Measurements from ENCODE around the gene RAB39A.
"Not testable (repeated sequence)": the region's sequence is repeated elsewhere in the genome, so short reads cannot be mapped to it uniquely, and the experiment has no call there.

RAB39A gene, protein sequence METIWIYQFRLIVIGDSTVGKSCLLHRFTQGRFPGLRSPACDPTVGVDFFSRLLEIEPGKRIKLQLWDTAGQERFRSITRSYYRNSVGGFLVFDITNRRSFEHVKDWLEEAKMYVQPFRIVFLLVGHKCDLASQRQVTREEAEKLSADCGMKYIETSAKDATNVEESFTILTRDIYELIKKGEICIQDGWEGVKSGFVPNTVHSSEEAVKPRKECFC

DNA sequence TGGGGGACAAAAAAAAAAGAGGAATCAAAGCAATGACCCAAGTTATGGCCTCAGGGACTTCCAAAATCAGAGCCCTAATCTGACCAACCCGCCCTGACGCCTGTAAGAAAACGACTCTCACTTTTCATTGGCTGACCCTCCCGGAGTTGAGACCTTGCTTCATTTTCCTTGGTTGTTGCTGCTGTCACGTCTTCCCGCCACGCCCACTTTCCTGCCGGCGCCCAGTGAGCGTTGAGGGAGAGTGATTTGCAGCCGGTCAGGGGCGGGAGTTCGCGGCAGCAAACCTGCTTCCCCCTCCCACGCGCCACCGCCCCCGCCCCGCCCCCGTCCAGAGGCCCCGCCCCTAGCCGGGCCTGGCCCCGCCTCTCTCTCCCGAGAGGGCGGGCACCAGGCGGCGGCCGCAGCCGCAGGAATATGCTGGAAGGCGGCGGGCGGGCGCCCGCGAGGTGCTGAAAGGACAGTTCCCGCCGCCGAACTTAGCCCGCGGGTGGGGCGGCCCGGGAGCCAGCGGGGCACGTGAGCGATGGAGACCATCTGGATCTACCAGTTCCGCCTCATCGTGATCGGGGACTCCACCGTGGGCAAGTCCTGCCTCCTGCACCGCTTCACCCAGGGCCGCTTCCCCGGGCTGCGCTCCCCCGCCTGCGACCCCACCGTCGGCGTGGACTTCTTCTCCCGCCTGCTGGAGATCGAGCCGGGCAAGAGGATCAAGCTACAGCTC lies at the start of gene RAB39A:
Gene RAB39A, plus strand, starts transcription at position 403 of the 721 bp plus-strand sequence. Its CDS starts 121 bp downstream, at position 524.
- DNase-seq (ENCODE audit: low read depth in 2 of 3, low spot score in 2 of 3): peak; percentile 7 to 36 (median 34)

DNA sequence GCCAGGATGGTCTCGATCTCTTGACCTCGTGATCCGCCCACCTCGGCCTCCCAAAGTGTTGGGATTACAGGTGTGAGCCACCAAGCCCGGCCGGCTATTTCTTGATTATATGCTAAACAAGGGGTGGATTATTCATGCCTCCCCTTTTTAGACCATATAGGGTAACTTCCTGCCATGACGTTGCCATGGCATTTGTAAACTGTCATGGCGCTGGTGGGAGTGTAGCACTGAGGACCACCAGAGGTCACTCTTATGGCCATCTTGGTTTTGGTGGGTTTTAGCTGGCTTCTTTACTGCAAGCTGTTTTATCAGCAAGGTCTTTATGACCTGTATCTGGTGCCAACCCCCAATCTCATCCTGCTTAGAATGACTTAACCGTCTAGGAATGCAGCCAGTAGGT lies 46.8 kb upstream of the RAB39A start:
- DNase-seq (ENCODE audit: low read depth in 2 of 3, low spot score in 2 of 3): not testable (repeated sequence)

DNA sequence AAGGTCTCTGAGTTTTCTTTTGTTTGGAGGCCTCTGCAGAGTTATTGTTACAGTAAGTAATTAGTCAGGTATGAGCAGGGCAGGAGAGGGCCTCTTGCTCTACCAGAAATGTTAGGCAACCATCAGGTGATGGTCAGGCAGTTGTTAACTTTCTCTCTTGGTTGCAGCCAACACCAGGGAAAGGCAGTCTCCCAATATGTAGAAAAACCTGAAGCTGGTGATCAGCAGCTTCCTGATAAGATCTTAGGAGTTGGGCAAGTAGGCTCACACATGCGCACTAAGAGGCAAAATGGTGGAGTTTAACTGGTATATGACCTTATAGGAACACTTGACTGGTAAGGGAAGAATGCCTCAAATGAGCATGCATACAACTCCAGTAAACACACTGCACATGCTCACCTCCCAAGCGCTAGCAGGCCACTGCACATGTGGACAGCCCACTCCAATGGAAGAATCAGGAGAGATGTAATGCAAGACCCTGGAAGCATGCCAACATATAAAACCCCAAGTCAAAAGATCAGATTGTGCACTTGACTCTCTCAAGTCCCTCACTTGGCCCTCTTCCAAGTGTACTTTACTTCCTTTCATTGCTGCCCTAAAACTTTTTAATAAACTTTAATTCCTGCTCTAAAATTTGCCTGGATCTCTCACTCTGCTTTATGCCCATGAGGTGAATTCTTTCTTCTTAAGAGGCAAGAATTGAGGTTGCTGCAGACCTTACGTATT lies 46.0 kb upstream of the RAB39A start:
- DNase-seq (ENCODE audit: low read depth in 2 of 3, low spot score in 2 of 3): no peak

DNA sequence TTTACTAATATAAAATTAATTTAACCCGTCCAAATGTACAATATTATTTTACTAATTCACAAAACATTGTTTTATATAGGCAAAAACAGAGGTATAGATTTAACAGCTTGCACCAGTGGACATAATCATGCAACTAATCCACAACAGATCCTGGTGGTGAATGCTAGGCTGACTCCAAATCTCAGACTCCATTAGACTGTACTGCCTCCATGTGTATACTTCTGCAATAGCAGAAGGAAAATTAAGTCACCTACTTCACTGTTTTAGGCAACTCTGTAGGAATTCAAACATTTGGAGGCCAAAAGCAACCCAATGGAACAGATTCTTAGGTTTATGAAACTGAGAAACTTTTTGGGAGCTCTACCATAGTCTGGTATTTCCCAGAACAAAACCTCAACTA lies 30.0 kb upstream of the RAB39A start:
- DNase-seq (ENCODE audit: low read depth in 2 of 3, low spot score in 2 of 3): no peak

DNA sequence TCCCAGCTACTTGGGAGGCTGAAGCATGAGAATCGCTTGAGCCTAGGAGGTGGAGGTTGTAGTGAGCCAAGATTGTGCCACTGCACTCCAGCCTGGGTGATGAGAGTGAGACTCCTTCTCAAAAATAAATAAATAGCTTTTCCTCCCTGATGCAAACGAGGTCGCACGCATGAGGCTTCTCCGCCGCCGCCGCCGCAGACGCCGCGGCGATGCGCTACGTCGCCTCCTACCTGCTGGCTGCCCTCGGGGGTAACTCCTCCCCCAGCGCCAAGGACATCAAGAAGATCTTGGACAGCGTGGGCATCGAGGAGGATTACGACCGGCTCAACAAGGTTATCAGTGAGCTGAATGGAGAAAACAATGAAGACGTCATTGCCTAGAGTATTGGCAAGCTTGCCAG lies 20.0 kb upstream of the RAB39A start:
- no peak for DNase-seq (ENCODE audit: low read depth in 2 of 3, low spot score in 2 of 3)

DNA sequence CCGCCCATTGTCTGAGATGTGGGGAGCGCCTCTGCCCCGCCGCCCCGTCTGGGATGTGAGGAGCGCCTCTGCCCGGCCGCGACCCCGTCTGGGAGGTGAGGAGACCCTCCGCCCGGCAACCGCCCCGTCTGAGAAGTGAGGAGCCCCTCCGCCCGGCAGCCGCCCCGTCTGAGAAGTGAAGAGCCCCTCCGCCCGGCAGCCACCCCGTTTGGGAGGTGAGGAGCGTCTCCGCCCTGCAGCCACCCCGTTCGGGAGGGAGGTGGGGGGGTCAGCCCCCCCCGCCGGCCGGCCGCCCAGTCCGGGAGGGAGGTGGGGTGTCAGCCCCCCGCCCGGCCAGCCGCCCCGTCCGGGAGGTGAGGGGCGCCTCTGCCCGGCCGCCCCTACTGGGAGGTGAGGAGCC lies 15.8 kb upstream of the RAB39A start:
- DNase-seq (ENCODE audit: low read depth in 2 of 3, low spot score in 2 of 3): not testable (repeated sequence)

DNA sequence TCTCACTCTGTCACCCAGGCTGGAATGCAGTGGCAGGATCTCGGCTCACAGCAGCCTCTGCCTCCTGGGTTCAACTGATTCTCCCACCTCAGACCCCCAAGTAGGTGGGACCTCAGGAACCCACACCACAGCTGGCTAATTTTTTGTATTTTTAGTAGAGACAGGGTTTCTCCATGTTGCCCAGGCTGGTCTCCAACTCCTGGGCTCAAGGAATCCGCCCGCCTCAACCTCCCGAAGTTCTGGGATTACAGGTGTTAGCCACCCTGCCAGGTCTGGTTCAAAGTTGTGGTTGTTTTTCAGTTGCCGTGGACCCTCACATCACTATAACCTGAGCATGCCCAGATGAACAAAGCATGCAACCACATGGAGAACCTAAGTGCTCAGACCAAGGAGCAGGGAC lies 13.0 kb upstream of the RAB39A start:
- no peak for DNase-seq (ENCODE audit: low read depth in 2 of 3, low spot score in 2 of 3)

DNA sequence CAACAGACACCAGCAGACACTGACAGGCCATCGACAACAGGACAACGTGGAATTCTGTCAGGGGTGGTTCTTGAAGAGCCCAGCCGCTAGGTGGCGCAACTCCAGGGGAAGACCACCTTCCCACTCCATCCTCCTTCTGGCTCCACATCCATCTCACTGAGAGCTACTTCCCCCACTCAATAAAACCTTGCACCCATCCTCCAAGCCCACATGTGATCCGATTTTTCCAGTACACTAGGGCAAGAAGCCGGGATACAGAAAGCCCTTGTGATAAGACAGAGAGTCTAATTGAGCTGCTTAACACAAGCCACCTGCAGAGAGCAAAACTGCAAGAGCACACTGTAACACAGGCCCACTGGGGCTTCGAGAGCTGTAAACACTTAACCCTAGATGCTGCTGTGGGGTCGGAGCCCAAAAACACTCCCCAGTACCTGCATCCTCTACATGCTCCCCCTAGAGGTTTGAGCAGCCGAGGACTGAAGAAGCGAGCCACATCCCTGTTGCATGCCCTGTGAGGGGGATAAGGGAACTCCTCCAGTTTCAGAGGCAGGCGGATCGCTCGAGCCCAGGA lies 11.5 kb upstream of the RAB39A start:
- peak in 1 of 3 experiments; percentile 6 for DNase-seq (ENCODE audit: low read depth in 2 of 3, low spot score in 2 of 3)

DNA sequence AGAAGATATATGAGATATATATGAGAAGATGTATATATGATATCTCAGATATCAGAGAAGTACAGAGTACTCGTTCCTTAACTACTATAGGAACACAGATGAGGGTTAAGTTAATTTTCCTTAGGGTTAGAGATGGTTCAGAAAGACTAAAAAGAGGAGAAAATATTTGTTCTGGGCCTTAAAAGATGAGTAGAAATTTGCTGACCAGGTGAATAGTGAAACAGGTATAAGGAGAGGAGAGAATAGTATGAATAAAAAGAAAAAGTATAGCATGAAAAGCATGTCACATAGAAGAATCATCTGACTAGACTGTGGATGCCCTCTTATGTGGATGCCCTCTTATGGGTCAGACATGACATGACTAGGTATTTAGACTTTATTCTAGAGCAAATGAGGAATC lies 6.3 kb upstream of the RAB39A start:
- no peak for DNase-seq (ENCODE audit: low read depth in 2 of 3, low spot score in 2 of 3)

DNA sequence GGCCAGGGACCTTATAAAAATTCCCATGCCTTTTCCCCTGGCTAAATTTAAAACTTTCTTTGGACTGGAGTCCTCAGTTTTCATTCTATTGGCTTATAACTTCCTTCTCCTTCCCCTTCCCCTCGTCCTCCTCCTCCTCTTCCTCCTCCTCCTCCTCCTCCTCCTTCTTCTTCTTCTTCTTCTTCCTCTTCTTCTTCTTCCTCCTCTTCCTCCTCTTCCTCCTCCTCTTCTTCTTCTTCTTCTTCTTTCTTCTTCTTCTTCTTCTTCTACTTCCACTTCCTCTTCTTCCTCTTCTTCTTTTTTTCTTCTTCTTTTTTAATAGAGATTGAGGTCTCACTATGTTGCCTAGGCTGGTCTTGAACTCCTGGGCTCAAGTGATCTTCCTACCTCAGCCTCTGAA lies 4.7 kb upstream of the RAB39A start:
- not testable (repeated sequence) for DNase-seq (ENCODE audit: low read depth in 2 of 3, low spot score in 2 of 3)

DNA sequence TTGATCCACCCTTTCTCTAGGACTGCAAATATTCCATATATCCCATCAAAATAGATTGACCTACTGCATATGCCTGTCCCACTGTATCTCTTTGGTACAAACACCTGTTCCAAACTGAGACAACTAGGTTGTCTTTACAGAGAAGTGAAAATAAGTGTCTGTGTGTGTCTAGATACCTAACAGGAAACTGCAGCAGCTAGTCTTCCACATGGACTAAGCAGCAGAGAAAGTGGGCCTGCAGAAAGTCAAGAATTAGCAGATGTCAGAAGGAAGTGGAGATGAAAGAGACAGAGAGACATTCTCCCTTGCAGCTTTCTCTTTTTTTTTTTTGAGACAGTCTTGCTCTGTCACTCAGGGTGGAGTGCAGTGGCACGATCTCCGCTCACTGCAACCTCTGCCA lies 3.9 kb upstream of the RAB39A start:
- no peak for DNase-seq (ENCODE audit: low read depth in 2 of 3, low spot score in 2 of 3)

DNA sequence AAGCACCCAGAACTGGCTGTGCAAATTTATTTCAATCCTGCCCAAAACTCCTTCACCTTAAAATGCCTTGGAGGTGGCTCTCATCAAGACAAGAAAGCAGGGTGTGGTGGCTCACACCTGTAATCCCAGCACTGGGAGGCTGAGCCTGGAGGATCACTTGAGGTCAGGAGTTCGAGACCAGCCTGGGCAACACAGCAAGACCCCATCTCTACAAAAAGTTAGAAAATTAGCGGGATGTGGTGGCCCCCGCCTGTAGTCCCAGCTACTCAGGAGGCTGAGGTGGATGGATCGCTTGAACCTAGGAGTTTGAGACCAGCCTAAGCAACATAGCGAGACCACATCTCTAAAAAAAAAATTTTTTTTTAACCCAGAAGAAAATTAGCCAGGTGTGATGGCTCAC lies 689 bp upstream of the RAB39A start:
- no peak for DNase-seq (ENCODE audit: low read depth in 2 of 3, low spot score in 2 of 3)

DNA sequence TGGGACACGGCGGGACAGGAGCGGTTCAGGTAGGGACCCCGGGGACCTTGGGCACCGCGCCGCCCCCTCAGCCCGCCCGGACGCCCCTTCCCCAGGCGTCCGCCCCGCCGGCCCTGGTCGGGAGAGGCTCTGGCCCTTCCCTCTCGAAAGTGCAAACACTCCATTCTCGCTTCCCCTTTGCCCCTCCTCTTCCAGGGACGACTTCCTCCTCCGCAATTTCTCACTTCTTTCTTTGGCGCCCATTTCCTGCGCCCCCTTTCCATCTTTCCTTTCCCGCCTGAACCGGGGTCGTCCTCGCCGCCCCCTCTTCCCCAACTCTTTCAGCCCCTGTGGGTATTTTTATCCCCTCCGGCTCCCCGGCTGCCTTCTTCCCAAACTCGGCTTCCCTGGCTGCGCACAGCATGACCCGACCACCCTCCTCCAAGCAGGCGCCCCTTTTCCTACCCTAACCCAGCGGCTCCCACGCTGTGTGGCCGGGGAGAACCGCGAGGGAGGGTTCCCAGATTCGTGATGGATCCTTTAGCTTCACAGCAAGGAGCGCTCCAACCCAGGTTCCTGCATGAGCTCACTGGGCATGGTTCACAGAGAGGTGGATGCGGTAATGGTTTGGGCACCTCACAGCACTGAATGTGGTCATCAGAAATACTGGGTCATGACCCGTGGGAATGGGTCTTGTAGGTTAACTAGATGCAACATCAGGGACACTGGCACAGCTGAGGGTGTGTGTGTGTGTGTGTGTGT lies 689 bp downstream of the RAB39A start:
- DNase-seq (ENCODE audit: low read depth in 2 of 3, low spot score in 2 of 3): no peak

DNA sequence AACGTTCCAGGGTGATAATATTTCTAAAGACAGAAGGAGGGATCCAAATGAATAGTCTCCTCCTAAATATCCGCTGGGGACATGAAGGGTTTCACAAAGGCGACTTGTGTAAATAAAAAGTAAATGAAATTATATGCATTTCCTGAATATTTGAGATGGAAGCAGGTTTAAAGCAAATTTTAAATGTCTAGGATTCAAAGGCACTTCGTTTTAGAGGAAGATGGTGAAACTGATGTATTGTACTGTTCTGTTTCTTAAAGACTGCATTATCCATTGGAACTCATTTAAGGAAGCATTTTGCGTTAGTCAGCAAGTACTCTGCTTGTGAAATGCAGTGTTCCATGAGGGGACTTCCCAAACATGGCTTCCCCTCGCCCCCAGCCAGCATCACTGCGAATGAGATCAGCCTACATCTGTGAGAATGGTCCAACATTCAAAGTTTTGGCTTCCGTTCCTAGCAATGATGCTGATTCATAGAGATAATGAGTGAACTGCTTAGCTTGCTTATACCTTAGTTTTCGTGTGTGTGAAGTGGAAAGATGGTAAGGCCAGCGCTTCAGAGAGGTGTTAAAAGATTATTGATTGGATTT lies 1.5 kb downstream of the RAB39A start:
- DNase-seq (ENCODE audit: low read depth in 2 of 3, low spot score in 2 of 3): no peak

DNA sequence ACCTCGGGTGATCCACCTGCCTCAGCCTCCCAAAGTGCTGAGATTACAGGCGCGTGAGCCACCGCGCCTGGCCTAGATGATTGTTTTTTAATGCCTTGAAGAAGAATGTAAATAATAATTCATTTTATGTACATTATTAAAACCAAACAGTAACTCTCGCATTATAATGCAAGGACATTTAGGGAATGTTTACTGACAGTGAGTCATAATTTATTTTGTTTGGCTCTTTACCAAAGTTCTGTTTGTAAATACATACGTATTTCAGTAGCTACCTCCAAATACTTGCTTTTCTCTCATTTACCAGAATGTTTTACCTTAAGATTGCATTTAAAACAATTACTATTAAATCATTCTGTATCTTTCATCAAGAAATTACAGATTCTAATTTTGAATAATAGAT lies 3.0 kb downstream of the RAB39A start:
- no peak for DNase-seq (ENCODE audit: low read depth in 2 of 3, low spot score in 2 of 3)

DNA sequence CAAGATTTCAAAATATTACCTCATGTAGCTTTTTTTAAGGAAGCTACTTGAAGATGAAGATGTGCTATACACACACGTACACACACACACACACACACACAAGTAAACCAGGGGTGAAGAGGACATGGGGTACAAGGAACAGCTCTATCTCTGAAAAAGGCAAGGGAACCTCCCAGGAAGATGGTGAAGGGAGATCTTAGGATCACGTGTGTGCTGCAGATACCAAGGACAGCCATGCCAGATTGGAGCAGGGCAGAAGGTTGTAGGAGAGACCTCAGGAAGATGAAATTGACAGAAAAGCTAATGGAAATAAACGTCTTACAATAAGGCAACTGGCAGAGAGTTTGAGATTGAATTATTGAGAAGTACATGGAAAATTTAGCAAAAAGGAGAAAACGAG lies 19.7 kb downstream of the RAB39A start:
- DNase-seq (ENCODE audit: low read depth in 2 of 3, low spot score in 2 of 3): no peak

DNA sequence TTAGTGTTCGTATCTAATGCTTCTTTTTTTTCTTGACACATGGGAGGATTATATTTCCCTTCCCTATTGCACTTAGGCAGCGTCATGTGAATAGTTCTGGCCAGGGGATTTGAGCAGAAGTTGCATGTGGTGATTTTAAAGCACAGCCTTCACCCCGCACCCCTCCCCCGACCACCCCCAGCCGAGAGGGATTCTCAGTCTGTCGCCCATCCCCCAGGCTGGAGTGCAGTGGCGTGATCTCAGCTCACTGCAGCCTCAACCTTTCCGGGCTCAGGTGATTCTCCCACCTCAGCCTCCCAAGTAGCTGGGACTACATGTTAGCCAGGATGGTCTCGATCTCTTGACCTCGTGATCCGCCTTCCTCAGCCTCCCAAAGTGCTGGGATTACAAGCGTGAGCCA lies 20.1 kb downstream of the RAB39A start:
- not testable (repeated sequence) for DNase-seq (ENCODE audit: low read depth in 2 of 3, low spot score in 2 of 3)

DNA sequence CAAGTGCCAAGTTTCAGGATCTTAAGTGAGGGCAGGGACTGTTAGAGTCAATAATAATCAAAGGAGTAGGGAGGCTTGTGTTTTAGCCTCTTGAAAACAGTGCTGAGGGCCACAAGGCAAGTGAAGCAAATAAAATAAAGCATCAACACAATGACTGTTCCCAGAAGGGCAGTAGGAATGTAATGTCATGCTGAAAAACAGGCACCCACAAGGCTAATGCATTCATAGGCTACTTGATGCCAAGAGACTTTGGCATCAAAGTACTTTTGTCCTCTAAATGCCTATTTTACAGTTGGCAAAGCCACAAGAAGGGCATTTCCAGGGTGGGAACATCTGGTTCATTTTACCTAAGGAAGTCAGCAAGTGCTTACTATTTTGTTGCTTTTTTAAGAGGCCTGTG lies 22.9 kb downstream of the RAB39A start:
- no peak for DNase-seq (ENCODE audit: low read depth in 2 of 3, low spot score in 2 of 3)

DNA sequence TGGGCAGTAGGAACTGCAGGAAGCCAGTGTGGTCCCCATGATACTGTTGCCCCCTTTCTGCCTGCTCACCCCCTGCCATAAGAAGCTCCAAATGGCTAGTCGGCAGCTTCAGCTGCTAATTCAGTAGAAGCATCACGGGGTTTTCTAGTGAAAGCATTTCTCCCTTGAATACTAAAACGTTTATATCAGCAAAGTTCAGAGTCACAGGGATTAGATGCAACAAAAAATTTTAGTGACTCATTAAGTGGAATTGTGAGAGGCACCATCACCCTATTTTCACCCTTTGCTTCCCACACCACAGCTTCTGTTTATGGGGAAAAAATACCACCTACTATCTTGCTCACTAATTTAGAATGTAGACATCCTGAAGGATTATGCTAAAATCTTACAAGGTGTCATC lies 25.2 kb downstream of the RAB39A start:
- DNase-seq (ENCODE audit: low read depth in 2 of 3, low spot score in 2 of 3): no peak

DNA sequence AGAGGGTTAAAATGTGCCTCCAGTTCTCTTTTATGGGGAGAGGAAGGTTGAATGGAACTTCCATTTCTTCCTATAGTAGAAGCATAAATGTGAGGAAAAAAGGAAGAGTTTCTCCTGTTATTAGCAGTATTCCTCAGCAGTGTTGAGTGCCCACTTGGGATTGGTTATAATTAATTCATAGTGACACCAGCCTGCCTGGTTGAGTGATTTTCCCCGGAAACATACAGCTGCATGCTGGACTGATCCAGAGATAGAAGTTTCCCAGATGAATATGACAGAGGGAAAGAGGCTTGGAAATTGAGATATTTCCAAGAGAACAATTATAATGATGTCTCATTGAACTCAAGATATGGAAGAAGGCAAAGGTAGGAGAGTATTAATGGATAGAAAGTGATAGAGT lies 28.3 kb downstream of the RAB39A start:
- no peak for DNase-seq (ENCODE audit: low read depth in 2 of 3, low spot score in 2 of 3)

DNA sequence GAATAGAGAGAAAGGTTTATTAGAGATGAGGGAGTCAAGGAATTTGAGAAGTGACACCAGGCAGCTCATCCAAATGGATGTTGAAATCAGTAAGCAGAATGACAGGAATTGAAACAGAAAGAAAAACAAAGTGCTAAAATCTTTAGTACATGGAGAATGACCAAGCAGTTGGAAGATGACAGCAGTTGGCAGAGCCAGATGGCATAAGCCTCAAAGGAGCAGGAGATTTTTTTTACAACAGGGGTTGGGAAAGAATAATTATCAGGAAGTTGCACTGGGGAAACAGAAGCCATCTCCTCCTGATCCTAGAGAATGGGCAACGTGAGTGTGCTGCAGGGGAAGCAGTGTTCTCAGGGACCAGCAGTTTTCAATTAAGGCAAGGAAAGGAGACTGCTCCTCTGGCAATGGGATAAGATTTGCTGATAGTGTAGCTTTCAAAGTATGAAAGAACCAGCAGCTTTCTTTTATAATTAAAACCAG lies 28.9 kb downstream of the RAB39A start:
- DNase-seq (ENCODE audit: low read depth in 2 of 3, low spot score in 2 of 3): no peak
